ENCODE data around the gene CNGB1.

DNA sequence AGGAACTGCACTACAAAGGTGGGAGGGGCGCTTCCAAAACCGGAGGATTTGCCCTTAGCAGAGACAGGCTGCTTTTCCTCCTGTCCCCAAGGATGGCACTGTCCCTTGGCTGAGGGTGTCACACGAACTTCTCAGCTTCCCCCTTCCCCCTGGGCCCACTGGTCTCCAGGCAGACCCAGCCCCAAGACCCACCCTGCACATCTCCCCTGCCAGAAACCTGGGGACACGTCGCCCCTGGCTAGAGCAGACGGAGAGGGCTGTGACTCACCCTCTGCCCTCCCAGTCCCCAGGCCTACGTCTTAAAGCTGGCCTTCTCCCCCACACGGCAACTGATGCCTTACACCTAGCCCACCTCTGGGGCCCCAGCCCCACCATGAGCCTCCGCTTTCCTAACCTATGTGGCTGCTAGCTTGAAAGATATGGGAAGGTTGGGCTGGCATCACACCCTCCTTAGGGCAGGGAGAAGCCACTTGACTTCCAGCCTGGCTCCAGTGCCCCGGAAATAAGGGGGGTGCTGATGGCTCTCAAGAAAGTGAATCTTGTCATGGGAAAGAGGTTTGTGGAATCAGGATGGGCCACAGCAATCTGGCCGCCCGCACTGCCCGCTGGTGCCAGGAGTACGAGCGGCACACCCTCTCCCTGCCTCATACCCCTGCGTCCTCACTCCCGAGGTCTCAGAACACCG, 24.9 kb upstream of the CNGB1 start:
- TF ChIP-seq, protein P1, sequence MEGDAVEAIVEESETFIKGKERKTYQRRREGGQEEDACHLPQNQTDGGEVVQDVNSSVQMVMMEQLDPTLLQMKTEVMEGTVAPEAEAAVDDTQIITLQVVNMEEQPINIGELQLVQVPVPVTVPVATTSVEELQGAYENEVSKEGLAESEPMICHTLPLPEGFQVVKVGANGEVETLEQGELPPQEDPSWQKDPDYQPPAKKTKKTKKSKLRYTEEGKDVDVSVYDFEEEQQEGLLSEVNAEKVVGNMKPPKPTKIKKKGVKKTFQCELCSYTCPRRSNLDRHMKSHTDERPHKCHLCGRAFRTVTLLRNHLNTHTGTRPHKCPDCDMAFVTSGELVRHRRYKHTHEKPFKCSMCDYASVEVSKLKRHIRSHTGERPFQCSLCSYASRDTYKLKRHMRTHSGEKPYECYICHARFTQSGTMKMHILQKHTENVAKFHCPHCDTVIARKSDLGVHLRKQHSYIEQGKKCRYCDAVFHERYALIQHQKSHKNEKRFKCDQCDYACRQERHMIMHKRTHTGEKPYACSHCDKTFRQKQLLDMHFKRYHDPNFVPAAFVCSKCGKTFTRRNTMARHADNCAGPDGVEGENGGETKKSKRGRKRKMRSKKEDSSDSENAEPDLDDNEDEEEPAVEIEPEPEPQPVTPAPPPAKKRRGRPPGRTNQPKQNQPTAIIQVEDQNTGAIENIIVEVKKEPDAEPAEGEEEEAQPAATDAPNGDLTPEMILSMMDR (IDR thresholded peaks at IDR 0.05 in 2 of 3, conservative IDR thresholded peaks at IDR 0.05 in 1 of 3; ENCODE audit: borderline replicate concordance in 1 of 3, insufficient read depth in 1 of 3, low read depth in 2 of 3, low read length in 2 of 3): no peak
- TF ChIP-seq POLR2A (IDR thresholded peaks at IDR 0.05; ENCODE audit: borderline replicate concordance, extremely low read depth, insufficient read depth, insufficient read length) (no peak), JUND (IDR thresholded peaks at IDR 0.05) (no peak), RAD21 (IDR thresholded peaks at IDR 0.05; ENCODE audit: low read depth) (no peak), POLR2AphosphoS5 (IDR thresholded peaks at IDR 0.05; ENCODE audit: low read depth, low read length) (no peak), SP1 (IDR thresholded peaks at IDR 0.05; ENCODE audit: low read depth) (no peak), EZH2 (IDR thresholded peaks at IDR 0.05) (no peak), CEBPB (IDR thresholded peaks at IDR 0.05; ENCODE audit: low read depth) (no peak), YY1 (IDR thresholded peaks at IDR 0.05; ENCODE audit: extremely low read depth, insufficient replicate concordance, low read depth, low read length) (no peak), SRF (IDR thresholded peaks at IDR 0.05; ENCODE audit: low read depth) (no peak)

Measured in HCT116 (cell line).